SK-N-DZ (cell line): ENCODE results near the gene ADAM15.

Source experiments
- DNase-seq: peaks from one replicate; pipeline ENCODE4 v3.0.0-alpha.2; 2015; ENCODE audit warnings: low spot score

Gene ADAM15

DNA sequence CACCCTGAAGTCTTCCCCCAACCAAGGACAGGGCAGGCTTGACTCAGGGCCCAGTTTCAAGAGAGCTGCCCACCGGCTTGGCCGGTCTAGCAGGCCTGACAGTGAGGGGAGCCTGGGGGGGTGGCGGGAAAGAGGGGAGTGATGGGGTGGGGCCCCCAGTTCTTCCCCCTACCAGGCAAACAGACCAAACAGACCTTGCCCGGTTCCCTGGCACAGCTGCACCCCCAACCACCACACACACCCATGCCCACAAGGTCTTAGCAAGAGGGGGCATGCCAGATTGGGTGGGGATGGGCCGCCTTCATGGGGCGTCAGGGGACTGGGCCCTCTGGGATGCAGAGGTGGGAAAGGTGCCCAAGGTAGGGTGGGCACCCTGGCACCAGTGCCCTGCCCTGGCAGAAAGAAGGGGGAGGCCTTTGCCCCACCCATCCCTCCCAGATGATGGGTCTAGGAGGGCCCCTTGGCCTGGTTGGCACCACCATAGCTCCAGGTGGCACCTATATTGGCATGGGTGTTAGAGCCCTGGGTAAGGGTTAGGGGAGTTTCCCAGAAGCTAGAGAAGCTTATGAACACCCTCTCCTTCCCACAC, 39.6 kb upstream of the ADAM15 start:
- DNase-seq, result no peak

GRCh38 chr1:155012026-155012546, 39.0 kb upstream of the ADAM15 start:
- peak; percentile 93 for DNase-seq

DNA sequence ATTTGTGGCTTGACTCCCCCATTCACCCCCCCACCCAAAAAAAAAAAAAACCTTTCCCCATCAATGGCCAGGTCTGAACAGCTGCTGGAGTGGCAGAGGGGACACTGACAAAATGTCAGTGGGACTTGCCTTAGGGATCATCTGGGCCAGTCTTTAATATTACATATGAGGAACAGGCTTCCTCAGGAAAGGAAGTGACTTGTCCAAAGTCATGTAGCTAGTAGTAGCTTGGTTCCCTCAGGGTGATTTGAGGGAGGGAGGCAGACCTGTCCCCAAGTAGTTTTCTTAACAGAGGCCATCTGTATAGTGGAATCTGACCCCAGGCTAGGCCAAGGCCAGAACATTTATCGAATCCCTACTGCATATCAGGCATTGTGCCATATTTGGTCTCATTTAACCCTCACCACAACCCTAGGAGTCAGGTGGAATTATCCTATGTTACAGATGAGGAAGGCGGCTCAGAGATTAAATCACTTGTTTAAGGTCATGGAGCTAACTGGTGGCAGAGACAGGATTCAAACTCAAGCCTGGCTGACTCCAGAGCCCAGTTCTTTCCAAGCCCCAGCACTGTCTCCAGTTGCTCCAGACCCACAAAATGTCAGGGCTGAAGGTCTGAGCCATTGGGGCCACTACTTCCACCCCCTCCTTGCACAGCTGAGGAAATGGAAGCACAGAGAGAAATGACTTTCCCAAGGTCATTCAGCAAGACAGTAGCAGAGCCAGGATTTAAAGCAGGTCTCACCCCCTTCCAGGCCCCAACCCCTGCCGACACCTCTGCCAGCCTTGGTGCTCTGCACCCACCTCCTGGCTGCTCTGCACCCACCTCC, 38.1 kb upstream of the ADAM15 start:
- no peak for DNase-seq

- no peak for DNase-seq
Observed at GRCh38 chr1:155013632-155014031, 37.5 kb upstream of the ADAM15 start.

- no peak for DNase-seq
Observed at GRCh38 chr1:155014709-155015508, 36.2 kb upstream of the ADAM15 start.

DNA sequence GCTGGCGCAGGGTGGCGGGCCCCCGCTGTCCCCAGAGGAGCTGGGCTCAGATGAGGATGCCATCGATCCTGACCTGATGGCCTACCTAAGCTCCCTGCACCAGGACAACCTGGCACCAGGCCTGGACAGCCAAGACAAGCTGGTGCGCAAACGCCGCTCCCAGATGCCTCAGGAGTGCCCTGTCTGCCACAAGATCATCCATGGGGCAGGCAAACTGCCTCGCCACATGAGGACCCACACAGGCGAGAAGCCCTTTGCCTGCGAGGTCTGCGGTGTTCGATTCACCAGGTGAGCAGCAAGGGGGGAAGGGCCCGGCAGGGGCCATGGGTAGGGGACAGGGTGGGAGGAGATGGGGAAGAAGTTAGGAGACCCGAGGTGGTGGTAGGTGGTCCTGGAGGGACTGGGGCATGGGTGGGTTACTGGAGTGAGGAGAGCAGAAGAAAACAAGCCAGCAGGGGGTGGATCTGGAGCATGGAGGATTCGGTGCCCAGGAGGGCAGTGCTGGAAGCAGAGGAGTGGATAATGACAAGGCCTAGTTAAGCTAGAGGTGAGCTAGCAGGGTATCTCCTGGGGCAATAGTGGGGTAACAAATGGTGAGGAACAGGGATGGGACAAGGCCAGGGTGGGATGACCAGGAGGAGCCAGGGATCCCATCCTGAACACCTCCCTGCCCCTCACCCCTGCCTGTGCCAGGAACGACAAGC, 35.4 kb upstream of the ADAM15 start:
- no peak for DNase-seq

DNA sequence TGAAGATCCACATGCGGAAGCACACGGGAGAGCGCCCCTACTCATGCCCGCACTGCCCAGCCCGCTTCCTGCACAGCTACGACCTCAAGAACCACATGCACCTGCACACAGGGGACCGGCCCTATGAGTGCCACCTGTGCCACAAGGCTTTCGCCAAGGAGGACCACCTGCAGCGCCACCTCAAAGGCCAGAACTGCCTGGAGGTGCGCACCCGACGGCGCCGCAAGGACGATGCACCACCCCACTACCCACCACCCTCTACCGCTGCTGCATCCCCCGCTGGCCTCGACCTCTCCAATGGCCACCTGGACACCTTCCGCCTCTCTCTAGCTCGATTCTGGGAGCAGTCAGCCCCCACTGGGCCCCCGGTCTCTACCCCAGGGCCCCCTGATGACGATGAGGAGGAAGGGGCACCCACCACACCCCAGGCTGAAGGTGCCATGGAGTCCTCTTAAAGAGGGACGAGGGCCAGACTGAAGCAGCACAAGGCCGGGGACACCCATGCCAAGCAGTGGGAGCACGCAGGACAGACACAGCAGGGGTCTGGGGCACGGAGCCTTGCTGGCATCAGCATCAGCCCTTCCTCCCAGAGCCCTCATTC, 34.8 kb upstream of the ADAM15 start:
- DNase-seq, result no peak

DNA sequence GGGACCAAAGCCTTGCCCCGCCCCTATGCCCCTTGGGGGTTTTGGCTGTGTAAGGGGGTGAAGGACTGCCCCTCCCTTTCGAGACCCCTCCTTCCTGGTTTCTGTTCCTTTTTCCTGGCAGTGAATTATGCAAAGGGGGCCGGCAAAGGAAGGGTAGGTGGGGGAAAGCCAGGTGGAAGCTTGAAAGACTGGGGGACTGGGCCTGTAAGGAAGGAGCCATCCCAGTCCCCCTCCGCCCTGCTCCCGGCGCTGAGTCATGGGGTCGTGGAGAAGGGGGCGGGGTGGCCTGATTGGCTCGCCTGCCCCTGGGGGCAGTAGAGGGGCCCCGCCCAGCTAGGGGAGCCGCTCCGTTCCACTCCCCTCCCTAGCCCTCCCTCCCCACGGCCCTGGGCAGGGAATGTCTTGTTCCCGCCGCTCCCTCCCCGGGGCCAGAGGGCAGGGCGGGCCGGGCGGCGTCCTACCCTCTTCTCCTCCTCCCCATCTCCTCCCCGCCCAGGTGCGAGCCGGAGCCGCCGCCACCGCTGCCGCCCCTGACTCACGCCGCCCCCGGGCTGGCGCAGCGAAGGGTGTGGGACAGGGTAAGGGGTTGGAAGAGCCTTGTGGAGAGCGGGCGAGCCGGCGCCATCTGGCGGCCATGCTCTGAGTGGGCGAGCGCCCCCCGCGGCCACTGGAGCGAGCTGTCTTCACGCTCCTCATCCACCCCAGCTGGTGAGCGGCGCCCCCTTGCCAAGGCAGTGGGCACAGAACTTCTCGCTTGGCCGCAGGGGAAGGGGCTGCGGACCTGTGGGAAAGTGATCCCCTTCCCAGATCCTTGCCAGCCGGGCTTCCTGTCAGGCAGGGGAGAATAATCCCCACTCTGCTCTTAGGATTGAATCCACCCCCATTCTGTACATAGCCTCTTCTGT, 33.8 kb upstream of the ADAM15 start:
- peak; percentile 94 for DNase-seq

DNA sequence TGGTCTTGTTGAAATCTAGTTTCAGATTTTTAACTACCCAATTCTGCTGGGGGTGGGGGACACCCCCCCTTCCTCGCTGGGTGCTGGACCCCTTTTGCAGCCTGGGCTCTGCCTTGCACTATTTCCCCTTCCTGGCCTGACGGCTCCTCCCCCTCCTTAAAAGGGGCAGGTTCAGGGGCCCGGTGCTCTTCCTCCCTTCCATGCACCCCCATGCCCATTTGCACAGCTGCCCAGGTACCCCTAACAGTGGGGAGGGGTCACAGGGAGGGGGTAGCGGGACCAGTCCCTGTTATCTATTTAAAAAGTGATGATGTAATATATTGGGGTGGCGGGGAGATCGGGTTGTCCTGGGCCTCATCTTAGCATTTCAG, 33.2 kb upstream of the ADAM15 start:
- DNase-seq, result no peak

- no peak for DNase-seq
Observed at GRCh38 chr1:155018617-155019348, 32.3 kb upstream of the ADAM15 start.

DNA sequence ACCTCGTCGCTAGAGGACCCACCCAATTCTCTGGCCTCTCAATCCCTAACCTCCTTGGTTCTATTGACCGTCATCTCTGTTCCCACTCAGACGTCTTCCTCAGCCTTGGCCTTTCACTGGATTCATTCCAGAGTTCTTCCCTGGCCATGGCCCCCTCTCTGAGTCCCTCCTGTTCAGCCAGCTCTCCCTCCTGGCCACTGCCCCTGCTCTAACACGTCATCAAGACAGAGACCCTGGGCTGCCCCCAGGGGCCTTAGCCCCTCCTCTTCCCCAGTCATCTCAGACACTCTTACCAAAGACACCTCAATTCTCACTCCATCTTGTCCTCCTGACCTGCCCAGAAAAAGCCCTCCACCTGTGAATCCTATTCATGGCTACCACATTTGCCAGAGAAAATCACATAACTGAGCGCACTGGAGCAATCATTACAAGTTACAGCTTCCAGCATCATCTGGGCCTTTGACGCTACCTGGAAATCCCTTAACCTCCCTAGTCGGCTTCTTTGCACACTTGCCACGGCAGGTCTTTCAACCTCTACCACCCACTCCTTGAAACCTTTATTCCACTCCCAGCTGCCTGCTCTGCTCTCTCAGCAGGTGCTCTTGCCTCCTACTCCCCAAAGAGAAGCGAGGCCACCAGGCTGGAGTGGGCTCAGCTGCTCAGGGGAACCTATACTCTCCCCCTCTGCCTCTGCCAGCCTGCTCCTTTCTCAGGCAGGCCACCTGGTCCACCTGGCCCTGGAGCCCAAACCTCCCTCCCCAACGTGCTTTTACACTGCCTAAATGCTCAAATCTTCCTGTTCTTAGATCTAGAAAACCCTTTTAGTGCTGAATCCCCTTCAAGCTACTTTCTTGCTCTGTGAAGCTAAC, 31.5 kb upstream of the ADAM15 start:
- no peak for DNase-seq

DNA sequence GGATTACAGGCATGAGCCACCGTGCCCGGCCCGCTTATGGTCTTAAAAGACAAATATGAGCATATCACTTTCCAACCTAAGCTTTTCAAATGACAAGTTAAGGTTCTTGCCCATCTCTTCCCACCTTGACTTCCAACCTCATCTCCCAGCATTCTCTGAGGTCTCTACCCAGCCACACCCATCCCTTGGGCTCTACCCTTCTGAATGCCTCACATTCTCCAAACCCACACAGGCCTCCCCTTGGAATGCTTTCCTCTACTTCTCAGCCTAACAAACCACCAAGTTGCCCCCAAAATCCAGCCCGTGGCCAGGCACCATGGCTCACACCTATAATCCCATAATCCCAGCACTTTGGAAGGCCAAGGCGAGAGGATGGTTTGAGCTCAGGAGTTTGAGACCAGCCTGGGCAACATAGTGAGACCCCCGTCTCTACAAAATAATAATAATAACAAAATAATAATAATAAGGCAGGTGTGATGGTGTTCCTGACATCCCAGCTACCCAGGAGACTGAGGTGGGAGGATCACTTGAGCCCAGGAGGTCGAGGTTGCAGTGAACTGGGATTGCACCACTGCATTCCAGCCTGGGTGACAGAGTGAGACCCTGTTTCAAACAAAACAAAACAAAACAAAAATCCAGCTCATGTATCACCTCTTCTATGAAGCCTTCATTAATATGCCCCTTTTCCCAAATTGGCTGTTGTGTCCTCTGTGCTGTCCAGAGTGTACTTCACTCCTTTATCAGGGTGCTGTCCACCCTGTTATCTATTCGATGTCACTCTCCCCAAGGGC, 28.8 kb upstream of the ADAM15 start:
- no peak for DNase-seq

DNA sequence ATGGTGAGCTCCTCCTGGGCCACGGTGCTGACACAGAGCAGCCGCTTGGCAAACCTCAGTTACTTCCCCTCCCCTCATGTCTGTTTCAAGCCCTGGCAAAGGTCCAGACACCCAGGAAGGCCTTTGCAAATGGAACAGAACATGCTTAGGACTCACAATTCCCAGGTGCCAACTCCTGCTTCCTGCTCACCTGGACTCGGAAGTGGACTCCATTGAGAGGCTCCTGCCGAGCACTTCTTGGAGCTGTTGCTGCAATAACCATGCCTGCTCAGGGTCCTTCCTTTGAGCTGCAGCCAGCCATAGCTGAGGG, 28.2 kb upstream of the ADAM15 start:
- no peak for DNase-seq

GRCh38 chr1:155023627-155024026, 27.5 kb upstream of the ADAM15 start:
- DNase-seq, result no peak

- DNase-seq, result no peak
Observed at GRCh38 chr1:155024315-155024714, 26.8 kb upstream of the ADAM15 start.

GRCh38 chr1:155026154-155026553, 25.0 kb upstream of the ADAM15 start:
- no peak for DNase-seq

DNA sequence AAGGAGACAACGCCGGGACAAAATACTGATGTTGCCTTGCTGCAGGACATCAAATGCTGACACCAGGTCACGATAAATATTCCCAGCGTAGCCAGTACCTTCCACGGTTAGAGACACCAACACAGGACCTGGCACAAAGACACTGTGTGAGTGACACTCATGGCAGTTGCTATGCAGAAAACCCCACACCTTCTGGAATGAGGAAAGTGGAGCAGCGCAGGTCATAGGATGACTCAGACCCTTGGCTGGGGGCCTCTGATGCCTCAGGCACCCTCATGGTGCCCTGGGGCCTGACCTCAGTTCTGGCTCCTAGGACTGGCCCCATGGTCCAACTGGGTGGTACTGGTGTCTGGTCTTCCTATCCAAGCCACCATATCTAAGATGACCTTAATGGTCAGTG, 24.5 kb upstream of the ADAM15 start:
- no peak for DNase-seq
